ENCODE measurements around the gene ARHGAP15.

The ARHGAP15 gene

GRCh38 chr2:143110758-143111428 is 18.3 kb upstream of the ARHGAP15 start:
- DNase-seq (ENCODE audit: low spot score), result peak; percentile 62
- peak; percentile 32 for TF ChIP-seq CTCF (IDR thresholded peaks at IDR 0.05; ENCODE audit: extremely low read depth, missing control alignments)

- no peak for DNase-seq (ENCODE audit: low spot score)
- TF ChIP-seq CTCF (IDR thresholded peaks at IDR 0.05; ENCODE audit: extremely low read depth, missing control alignments), result no peak
Observed at GRCh38 chr2:143117225-143117624, 12.0 kb upstream of the ARHGAP15 start.

GRCh38 chr2:143121079-143121478 is 8.1 kb upstream of the ARHGAP15 start:
- no peak for TF ChIP-seq CTCF (IDR thresholded peaks at IDR 0.05; ENCODE audit: extremely low read depth, missing control alignments)
- no peak for DNase-seq (ENCODE audit: low spot score)

GRCh38 chr2:143121957-143122356 is 7.3 kb upstream of the ARHGAP15 start:
- no peak for TF ChIP-seq CTCF (IDR thresholded peaks at IDR 0.05; ENCODE audit: extremely low read depth, missing control alignments)

GRCh38 chr2:143123911-143124310 is 5.3 kb upstream of the ARHGAP15 start:
- no peak for TF ChIP-seq CTCF (IDR thresholded peaks at IDR 0.05; ENCODE audit: extremely low read depth, missing control alignments)
- no peak for DNase-seq (ENCODE audit: low spot score)

More at GRCh38 chr2:143121957-143122356, 7.3 kb upstream of the ARHGAP15 start:
- DNase-seq (ENCODE audit: low spot score), result no peak

- TF ChIP-seq CTCF (IDR thresholded peaks at IDR 0.05; ENCODE audit: extremely low read depth, missing control alignments), result no peak
- DNase-seq (ENCODE audit: low spot score), result no peak
Observed at GRCh38 chr2:143124445-143124844, 4.8 kb upstream of the ARHGAP15 start.

GRCh38 chr2:143125717-143126116 is 3.5 kb upstream of the ARHGAP15 start:
- no peak for TF ChIP-seq CTCF (IDR thresholded peaks at IDR 0.05; ENCODE audit: extremely low read depth, missing control alignments)
- no peak for DNase-seq (ENCODE audit: low spot score)
